Left ventricle myocardium superior (tissue), 1 donor: ENCODE measurements around the gene JAM2. TPM values are rescaled to one million over a fixed set of nuclear protein-coding genes. Genes with fewer than 3 reads are reported as not detected.
"Not testable (repeated sequence)": the region's sequence is repeated elsewhere in the genome, so short reads cannot be mapped to it uniquely, and the experiment has no call there.

Experiments
- ATAC-seq: fragments of 200-7000 bp; cut with Tn5 transposase; one replicate; pipeline ENCODE4 v1.9.1; 2020; ENCODE audit warnings: mild to moderate bottlenecking, moderate library complexity
- DNase-seq: peaks from one replicate; pipeline ENCODE4 v3.0.0-alpha.2; 2020
- intact Hi-C: fragments of 100-400 bp; cut with micrococcal nuclease; formaldehyde crosslinking; loops from one replicate; pipeline ENCODE4 v1.11.0; 2022
- long read RNA-seq: library from polyadenylated mRNA; unstranded; transcript quantifications from one replicate; pipeline ENCODE4 v2.0.0, GENCODE V29; 2021
- total RNA-seq: library from RNA; stranded (reverse); fragmentation: NEBNext Ultra II Directional; extraction: Animal tissue kit (Norgen Biotek cat#: 25700); gene quantifications from one replicate; pipeline ENCODE4 v1.2.1, GENCODE V29; 2021
- donor health status: DM: no; HTN: yes; CAD: no; lungs with severe emphysema.

Gene JAM2, protein sequence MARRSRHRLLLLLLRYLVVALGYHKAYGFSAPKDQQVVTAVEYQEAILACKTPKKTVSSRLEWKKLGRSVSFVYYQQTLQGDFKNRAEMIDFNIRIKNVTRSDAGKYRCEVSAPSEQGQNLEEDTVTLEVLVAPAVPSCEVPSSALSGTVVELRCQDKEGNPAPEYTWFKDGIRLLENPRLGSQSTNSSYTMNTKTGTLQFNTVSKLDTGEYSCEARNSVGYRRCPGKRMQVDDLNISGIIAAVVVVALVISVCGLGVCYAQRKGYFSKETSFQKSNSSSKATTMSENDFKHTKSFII
- total RNA-seq: 42.6 TPM
- long read RNA-seq, full-length matches to known transcripts: 3 of 13 reads
- long read RNA-seq, partial matches to known transcripts: 2 of 13 reads
- long read RNA-seq, other reads (novel, unspliced or antisense): 8 of 13 reads

DNA sequence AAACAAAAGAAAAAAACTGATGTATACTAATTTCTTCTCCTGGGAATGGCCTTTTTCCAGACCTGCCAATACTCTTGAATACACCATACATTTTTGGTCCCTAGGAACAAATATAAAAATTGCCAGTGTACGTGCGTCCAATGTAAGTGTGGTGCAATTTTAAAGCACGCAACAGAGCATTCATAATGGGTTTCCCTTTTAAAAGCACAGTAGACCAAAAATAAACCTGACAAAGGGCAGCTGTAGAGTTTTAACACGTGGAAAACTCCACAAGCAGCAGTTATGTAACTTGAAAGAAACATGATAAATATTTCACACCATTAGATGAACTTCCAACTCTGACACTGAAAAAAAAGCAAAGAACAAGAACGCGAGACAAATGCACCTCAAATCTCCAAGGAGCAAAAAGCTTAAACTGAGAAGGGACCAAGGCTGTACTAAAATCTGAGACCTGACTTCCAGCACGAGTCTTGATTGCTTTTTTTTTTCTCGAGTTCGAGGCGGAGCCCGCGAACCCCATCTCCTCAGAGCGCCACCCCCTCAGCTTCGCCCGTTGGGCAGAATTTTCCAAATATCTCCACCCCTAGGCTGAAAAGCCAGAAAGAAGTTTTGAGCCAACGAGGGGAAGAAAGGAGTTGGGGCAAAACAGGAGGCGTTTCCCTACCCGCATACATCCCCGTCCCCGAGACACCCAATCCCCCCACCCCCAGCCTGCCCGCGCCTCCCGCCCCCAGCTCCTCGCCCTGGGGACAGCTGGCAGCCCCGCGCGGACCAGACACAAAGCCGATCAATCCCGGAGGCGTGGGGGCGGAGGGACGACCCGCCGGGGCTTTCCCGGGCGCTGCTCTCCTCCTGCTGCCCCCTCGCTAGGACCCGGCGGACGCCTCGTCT, at the start of gene JAM2:
TSS of gene JAM2 (plus strand) at position 599 of the 891 bp plus-strand sequence. CDS start 564 bp downstream, outside the sequence.
- DNase-seq: peak; percentile 69
- peak; percentile 71 for ATAC-seq
- intact Hi-C loops: no loop called here

DNA sequence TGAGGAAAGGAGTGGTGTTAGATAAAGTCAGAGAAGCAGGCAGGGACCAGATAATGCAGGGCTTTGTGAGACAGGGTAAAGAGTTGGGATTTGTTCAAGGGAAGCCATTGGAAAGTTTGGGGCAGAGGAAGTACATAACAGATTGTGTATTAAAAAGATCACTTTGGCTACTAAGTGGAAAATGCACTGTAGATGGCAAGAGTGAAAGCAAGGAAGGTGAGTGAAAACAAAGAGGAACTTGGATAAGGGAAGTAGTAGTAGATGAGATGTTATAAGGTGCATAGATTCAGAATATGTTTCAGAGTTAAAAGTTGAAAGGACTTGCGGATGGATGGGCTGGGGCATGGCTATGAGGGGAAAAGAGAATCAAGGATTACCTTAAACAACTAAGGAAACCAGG, 49.2 kb upstream of the JAM2 start:
- intact Hi-C loops: no loop called here
- ATAC-seq (no peak), DNase-seq (no peak)

DNA sequence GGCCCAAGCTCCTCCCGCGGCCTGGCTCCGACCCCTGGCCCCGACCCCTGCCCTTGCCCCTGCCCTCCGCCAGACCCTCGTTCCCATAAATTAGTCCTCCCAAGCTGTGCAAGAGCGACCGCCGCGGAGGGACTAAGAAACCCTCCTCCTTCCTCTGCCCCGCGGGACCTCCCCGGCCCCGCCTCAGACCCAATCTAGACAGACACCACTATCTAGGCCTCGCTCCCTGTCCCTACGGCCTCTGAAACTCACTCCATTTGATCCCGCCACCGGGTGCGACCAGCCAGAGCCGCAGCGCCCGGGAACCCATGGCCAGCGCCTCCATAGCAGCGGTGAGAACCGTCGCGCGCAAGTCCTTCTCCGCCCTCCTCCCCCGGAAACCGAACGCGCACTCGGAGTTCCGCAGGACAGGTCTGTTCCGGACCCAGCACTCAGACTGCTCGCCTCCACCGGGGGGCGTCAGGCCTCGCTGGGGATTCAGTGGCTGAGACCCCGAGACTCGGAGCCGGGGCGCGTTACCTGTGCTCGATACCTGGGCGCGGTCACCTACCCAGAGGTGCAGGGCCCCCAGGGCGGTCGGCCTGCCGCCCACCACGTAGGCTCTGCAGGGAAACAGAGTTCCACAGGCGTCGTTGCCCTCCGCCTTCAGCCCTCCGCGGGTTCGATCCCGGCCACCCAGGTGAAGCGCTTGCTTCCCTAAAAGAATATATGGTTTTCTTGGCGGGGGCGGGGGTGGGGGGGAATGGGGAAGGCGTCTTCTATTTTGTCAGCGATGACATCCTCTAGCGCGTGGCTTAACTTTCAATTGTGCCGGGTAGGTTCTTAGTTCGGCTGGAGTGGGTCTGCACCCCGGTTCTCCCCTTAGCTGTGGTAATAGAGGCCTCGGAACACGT, 31.7 kb upstream of the JAM2 start, which contains the start of gene MRPL39:
TSS of gene MRPL39 (minus strand) at position 331 of the 893 bp plus-strand sequence. CDS start at position 325, 6 bp downstream.
- ATAC-seq: peak; percentile 99
- peak; percentile 90 for DNase-seq
- intact Hi-C loops: loop anchor here (2.0 to 5.0 kb wide), 2 partner anchors 101 to 195 kb away; no protein-coding TSS in a partner anchor

DNA sequence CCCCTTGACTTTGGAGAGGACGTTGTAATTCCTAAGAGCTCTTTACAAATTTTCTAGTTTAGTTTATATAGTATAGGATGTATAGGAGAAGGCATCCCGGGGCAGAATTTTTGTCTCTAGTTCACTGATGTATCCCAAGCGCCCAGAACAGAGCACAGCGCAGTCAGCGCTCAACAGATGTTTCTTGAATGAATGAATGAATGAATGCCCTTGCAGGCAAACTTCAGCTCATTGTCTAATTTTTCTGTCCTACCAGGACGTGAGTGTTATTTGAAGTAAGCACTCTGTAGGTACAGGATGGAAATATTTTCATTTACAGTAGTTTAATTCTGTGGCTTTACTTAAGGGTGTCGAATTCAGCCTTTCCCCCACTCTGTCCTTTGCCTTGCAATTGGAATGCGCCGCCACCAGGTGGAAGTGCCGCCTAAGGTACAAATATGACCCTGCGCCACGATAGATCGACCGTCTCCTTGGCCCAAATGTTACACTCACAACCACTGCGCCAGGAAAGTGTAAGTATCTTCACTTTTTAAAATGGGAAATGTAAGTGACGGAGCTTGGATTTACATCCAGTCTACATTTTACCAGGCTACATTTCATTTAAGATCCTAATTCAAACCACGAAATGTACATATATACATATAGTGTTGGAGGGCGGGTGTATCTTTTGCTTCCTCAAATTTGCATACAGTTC, 30.9 kb upstream of the JAM2 start:
- intact Hi-C loops: loop anchor here (2.0 to 5.0 kb wide), 2 partner anchors 101 to 194 kb away; no protein-coding TSS in a partner anchor
- peak; percentile 84 for DNase-seq
- peak; percentile 96 for ATAC-seq

DNA sequence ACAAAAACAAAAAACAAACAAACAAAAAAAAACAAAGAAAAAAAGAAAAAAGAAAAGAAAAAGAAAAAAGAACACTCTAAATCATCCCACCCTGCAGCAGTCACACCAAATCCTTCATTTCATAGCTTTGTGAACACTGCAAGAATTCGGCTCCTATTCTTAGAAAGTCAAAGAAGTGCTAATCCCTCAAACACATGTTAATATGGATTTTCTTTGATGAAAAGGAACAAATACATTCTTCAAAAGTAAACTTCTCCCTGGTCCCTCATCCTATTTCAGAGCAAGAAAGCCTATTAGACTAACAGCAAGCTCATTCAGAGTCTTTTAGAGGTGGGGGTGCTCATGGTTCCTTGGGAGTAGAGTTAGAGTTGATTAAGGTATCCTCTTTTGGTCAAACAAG, 24.6 kb upstream of the JAM2 start:
- no peak for ATAC-seq
- DNase-seq: no peak
- intact Hi-C loops: no loop called here

DNA sequence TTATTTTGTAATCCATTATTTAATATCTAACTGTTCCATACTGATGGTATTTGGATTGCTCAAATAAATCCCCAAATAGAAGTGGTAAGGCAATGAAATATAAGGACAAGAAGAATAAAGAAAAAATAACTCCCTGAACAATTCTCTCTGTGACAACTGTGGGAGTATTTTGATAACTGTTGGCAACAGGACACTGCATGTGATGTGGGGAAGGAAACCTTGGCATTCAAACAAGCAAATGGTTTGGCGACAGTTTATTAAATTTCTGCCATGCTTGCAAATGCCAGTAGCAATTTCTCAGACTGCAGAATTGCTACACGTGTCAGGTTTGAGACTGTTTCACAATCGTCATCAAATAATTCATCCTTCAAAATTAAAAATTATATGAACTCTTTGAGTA, 23.2 kb upstream of the JAM2 start:
- peak; percentile 56 for ATAC-seq
- DNase-seq: no peak
- intact Hi-C loops: no loop called here

DNA sequence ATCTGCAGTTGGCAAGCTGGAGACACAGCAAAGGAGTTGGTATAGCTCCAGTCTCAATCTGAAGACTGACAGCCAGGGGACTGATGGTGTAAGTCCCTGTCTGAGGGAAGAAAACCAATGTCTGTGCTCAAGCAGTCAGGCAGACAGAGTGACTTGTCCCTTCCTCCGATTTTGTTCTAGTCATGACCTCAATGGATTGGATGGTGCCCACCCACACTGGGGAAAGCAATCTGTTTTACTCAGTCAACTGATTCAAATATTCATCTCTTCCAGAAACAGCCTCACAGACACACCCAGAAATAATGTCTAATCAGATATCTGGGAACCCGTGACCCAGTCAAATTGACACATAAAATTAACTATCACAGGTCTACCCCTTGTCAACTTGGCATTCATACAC, 19.9 kb upstream of the JAM2 start:
- ATAC-seq (no peak), DNase-seq (no peak)
- intact Hi-C loops: no loop called here

DNA sequence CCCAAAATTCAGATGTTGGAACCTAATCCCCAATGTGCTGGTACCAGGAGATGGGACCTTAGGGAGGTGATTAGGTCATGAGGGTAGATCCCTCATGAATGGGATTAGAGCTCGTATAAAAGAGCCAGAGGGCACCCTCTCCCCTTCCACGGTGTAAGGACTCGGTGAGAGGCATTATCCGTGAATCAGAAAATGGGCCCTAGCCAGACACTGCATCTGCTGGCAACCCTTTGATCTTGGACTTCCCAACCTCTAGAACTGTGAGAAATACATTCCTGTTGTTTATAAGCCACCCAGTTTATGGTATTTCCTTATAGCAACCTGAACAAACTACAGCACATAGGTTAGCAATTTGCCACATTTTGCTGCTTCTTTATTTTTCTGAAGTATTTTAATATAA, 14.5 kb upstream of the JAM2 start:
- DNase-seq (no peak), ATAC-seq (no peak)
- intact Hi-C loops: no loop called here

DNA sequence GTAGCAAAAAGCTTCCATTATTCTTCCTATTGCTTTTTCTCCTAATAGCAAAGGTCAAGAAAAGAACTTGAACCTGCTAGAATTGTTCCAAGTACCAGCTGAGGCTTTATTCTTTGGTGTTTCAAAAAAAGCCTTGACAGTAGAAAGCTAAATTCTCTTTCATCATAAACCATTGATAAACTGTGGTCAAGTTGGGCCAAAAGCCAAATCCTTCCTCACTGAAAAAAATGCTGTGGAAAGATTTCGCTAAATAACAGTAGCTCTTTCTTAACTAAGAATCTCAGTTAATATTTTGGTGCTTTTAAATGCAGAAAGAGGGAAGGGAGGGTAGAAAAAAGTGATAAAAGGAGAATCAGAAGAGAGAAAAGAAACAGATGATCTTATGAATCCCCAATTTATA, 14.0 kb upstream of the JAM2 start:
- ATAC-seq (no peak), DNase-seq (no peak)
- intact Hi-C loops: no loop called here

DNA sequence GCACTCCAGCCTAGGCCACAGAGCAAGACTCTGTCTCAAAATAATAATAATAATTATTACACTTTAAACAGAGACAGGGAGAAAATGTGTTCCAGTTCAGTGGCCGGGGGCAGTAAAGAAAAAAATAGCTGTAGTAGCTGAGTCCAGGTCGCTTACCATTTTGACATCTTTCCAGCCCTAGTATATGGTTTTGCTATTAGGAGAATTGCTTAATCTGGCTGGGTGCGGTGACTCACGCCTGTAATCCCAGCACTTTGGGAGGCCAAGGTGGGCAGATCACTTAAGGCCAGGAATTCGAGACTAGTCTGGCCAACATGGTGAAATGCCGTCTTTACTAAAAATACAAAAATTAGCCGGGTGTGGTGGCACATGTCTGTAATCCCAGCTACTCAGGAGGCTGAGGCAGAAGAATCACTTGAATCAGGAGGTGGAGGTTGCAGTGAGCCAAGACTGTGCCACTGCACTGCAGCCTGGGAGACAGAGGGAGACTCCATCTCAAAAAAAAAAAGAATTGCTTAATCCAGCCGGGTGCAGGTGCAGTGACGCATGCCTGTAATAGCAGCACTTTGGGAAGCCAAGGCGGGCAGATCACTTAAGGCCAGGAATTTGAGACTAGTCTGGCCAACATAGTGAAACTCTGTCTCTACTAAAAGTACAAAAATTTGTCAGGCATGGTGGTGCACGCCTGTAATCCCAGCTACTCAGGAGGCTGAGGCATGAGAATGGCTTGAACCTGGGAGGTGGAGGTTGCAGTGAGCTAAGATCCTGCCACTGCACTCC, 13.1 kb upstream of the JAM2 start:
- ATAC-seq, intact Hi-C loops: not testable (repeated sequence)

DNA sequence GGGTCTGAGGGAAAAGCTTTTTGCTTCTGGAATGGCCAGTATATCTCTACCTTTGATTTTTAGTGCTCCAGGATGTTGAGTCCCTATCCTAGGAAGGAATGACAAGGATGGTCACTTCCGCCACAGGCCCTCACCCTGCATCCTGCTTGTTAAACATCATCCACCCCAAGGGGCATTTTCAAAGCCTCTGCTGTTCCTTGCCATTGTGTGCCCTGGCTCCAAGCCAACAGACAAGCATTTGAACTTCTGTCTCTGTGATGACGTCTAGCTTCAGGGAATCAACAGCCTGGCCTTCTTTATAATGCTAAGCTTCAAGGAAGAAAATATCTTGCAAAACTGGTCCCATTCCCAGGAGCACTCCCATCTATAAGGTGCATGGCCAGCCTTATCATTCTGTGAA, 12.3 kb upstream of the JAM2 start:
- ATAC-seq (peak; percentile 28), DNase-seq (peak; percentile 40)
- intact Hi-C loops: no loop called here

More for the DNA sequence above, 13.1 kb upstream of the JAM2 start:
- DNase-seq: not testable (repeated sequence)

DNA sequence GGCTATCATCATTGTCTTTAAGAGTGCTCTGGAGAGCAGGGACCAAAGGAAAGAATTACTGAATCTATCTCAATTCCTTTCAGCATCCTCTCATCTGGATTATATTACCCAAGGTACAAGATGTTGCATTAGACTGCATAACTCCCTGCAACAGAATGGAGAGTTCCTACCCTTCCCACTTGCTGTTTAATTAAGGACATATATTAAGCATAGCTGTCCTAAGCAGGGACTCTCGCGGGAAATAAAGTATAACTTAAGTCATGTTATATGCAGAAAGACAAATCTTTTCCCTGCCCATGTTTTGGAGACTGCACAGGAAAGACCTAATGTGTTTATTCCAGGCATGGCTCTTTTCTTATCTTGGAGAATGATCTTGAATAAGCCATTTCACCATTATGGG, 6.8 kb upstream of the JAM2 start:
- intact Hi-C loops: no loop called here
- ATAC-seq (no peak), DNase-seq (no peak)

DNA sequence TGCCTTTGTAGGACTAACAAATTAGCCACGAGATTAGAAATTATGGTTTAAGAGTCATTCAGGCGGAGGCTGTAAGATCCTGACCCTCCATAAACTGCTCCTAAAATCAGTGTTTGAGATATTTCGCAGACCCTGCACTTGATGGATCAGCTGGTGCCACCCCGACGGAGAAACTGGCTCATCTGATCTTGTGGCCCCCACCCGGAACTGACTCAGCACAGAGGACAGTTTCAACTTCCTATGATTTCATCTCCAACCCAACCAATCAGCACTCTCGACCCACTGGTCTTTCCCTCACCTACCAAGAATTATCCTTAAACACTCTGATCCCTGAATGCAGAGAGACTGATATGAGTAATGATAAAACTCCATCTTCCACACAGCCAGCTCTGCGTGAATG, 3.7 kb upstream of the JAM2 start:
- ATAC-seq: no peak
- DNase-seq: no peak
- intact Hi-C loops: no loop called here

DNA sequence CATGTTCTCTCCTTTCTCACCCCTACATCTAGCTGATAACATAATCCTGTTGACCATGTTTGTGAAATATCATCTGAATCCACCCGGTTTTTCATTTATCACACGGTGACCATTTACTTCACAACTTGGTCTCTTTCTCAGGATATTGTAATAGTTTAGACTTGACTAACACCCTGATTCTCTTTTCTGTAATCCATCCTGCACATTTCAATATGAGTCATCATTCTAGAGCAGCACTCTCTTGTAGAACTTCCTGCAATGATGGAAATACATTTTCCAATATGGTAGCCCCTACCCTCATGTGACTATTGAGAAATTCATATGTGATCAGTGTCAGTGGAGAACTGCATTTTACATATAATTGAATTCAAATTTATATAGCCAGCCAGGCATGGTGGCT, 2.3 kb upstream of the JAM2 start:
- intact Hi-C loops: no loop called here
- ATAC-seq: no peak

DNA sequence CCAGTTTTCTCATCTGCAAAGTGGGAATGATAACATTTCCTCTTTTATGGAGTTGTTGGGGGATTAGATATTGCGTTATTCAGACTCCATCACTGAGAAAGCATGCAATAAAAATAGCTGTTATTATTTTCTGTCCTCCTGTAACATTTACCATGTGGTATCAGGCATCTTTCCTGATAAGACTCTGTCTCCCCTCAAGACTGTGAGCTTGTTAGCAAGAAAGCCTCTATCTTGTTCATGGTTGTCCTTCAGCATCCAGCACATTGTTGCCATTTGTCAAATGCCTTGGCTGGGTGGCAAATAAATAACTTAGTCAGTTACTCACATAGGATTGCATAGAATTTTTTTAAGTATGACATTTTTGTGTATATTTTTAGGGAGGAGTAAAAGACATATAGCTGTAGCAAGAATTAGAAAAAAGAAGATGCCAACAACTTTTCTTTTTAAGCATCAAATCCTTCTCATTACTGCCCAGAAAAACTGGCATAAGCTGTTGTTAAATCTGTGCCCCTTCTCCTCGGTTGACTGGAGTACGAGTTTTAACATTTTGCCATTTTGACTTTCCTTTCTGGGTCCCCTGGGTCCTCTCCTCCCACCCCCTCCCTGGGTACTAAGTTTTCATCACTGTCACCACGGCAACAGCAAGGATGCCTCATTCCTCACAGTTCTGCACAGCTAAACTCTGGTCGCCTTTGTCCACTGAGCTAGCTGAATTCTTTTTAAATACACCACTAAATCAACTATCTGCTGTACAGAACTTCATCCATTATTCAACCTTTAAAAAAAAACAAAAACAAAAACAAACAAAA, 1.0 kb upstream of the JAM2 start:
- intact Hi-C loops: no loop called here
- no peak for ATAC-seq
- DNase-seq: no peak

More for the DNA sequence above, 2.3 kb upstream of the JAM2 start:
- no peak for DNase-seq

DNA sequence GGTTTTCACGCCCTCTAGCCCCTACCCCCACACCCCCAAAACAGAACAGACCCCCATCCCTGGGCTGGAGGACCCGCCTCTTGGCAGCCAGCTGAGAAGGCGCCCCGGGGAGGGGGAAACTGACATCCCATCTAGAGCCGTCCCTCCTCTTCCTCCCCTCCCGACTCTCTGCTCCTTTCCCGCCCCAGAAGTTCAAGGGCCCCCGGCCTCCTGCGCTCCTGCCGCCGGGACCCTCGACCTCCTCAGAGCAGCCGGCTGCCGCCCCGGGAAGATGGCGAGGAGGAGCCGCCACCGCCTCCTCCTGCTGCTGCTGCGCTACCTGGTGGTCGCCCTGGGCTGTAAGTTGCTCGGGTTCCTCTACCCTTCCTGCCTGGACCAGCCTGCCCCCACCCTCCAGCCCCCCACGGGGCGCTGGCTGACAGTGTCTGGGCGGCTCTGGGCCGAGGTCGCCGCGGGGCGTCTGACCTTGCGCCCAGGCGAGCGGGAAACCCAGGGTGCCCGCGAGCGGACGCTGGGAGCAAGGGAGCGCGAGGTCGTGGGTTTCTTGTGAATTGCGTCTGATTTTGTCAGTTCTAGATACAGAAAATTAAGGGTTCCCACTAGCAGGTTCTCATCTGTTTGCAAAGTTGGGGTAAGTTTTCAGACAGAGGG, 618 bp downstream of the JAM2 start:
- ATAC-seq: peak; percentile 89
- intact Hi-C loops: no loop called here
- peak; percentile 76 for DNase-seq
